ENCODE results near the gene ACSM2A.
"Not testable (repeated sequence)": the region's sequence is repeated elsewhere in the genome, so short reads cannot be mapped to it uniquely, and the experiment has no call there.

Gene ACSM2A

DNA sequence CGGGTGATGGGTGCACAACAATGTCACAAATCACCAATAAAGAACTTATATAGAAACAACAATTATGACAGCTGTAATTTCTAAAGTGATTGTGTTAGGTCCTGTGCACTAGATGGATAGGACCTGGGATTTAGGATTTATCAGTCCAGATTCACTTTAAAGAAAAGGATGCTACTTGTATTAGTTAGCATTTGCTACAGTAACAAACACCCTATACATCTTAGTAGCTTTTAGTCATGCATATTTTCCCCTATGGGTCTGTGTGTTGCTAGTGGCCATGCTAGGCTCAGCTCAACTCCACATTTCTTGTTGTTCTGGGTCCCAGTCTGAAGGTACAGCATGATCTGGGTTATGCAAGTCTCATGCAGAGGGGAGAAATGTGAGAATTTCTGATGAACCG is 7.9 kb downstream of the ACSM2A start:
- DNase-seq (ENCODE audit: low read depth): not testable (repeated sequence)

DNA sequence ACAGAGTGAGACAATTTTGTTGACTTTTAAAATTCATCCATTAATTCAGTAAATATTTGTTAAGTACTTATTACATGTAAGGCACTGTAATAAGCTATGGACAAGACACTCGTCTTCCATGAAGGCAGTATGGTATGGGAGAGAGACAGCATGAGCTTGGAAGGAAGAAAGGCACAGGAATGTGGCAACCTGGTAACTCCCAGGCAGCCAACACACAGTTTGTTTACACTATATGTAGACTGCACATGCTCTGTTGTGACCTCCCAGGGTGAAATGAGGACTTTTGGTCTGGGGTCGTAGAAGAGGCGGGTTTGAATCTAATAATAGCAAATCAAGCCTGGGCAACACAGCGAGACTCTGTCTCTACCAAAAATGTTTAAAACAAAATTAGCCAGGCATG is 9.0 kb downstream of the ACSM2A start:
- not testable (repeated sequence) for DNase-seq (ENCODE audit: low read depth)

DNA sequence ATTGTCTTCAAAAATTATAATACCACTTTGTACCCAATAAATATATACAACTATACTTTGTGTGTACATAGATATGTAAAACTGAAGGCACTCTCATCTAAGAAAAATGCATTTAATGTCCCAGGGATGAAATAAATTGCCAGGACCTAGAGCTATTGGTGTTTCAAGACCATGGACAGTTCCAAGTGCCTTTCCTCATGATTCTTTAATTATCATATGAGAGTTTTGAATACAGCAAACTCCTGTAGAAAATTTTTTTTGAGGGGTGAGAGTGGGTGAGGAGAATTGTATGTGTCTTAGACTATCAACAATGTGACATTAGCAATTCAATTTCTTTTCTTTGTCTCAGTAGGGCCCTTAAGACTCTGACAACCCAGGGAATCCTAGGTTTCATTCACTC is 17.6 kb downstream of the ACSM2A start:
- not testable (repeated sequence) for DNase-seq (ENCODE audit: low read depth)

DNA sequence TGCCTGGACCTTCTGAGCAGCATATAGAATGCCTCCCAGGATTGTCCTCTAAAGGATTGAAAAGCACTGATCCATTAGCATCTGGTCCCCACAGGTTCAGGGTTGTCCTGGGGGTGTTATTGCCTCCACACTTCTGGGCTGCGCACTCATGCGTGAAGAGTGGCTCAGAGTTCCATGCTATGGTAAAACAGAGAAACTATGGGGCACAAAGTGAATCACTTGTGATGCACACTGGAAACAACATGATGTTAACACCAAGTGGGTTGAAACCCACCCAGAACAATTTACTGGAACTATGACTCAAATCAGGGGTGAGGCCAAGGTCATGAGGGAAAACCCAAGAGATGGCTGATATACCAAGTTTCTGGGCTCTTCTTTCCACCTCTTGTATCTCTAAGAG is 18.6 kb downstream of the ACSM2A start:
- not testable (repeated sequence) for DNase-seq (ENCODE audit: low read depth)

DNA sequence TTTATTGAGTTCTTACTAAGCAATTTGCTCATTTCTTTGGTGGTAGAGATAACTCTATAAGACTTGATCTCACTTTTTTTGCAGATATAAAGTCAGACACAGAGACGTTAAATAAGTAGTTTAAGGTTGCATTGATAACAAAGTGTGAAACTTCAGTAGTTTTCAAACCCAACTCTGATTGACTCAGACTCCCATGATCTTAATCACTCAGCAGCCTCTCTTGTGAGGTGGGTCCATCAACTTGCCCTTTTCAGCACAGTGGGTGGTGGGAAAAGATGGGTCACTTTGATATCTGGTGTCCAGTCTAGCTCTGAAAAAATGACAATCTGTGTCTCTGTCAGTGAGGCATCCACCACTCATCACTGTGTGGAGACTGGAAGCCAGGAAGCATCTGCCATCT is 19.4 kb downstream of the ACSM2A start:
- DNase-seq (ENCODE audit: low read depth): not testable (repeated sequence)

DNA sequence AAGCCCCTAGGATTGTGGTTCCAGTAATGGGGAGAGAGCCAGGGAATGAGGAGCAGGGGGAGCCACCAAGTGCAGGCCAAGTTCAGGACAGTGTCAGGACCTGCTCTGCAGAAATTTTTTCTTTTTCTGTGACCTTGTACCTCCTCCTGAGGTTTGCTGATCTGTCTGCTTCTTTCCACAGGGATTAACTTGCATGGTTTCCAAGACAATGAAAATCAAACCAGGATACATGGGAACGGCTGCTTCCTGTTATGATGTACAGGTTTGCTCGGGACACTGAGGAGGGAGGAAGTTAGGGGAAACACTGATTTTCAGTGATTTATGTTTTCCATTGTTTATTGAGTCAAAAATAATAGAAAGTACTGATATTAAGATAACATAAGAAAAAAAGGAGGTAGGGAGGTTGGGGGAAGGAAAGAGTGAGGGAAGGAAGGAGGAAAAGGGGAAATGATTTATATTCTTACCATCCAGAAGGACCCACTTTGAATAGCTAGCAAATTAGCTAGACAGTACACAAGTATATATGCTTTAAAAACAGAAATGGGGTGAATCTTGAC is 25.9 kb downstream of the ACSM2A start:
- not testable (repeated sequence) for DNase-seq (ENCODE audit: low read depth)

DNA sequence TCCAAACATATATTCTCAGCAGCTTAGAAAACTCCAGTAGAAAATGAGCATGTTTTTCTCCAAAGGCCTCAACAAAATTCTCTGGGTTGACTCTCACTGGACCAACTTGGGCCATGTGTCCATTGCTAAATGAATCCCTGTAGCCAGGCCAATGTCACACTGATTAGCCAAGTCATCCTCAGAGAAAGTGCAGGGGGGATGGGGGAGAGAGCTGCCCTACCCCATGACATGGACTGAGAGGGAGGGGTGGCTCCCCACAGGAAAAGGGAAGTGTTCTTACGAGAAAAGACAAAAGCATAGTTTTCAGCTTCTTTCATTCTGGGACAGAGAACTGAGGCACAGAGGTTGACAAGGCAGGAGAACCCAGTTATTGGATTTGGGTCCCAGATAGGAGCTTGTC is 32.7 kb downstream of the ACSM2A start:
- DNase-seq (ENCODE audit: low read depth): not testable (repeated sequence)

DNA sequence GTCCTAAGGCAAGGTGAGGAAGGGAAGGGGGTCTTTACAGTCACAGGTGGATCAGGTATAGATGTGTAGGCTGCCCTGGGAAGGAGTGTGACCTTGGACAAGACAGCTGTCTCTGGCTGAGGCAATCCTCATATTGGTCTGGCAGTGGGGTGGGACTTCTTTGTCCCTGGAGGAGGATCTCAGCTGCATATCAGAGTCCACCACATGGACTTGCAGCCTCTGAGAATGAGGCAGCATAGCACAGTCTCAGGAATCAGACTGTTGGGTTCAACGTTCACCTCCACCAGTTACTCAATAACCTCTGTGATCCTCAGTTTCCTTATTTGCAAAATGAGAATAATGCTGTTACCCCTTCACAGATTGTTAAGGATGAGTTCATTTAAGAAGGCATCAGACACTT is 33.4 kb downstream of the ACSM2A start:
- no peak for DNase-seq (ENCODE audit: low read depth)

DNA sequence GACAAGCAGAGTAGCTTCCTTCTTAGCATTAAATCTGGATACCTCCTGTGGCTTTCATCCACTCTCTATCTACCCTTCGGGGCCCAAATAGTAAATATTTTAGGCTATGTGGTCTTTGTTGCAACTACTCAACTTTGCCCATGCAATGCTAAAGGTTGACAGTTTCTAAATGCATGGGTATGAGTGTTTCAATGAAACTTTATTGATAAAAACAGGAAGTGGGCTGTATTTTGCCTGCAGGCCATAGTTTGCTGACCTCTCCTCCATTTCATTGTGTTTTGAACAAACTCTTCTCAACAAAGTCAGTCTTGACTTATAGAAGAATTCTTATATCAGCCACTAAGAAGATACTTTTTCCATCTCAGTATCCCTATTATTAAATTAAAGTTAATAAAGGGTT is 34.1 kb downstream of the ACSM2A start:
- no peak for DNase-seq (ENCODE audit: low read depth)

DNA sequence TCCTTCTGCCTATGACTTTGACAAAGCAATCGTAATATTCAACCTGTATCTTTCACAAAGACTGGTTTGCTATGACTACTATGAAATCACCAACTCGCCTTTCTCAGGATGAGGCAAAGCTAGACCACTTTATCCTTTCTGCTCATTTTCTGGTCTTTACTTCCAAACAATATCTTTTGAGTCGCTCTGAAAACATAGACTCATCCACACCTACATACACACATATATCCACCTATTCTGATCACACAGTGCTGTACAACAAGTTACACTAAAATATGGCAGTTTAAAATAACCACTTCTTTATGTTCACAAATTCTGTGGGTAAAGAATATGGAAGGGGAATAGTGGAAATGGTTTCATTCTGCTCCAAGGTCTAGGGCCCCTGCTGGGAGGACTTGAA is 39.7 kb downstream of the ACSM2A start:
- not testable (repeated sequence) for DNase-seq (ENCODE audit: low read depth)

DNA sequence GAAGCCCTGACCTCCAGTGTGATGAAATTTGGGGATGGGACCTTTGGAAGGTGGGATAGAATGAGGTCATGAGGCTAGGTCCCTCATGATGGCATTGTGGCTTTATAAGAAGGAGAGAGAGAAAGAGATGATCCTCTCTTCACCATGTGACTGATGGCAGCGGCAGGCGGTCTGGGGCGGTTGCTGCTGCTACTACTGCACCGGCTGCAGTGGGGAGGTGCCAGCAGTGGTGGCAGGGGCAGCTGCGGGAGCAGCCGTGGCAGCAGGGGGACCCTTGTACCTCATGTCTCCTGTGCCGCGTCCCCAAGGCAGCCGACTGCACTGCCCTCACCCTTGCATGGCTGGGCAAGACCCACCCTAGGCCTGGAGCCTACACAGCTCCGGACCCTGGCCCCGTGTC is 40.1 kb downstream of the ACSM2A start:
- not testable (repeated sequence) for DNase-seq (ENCODE audit: low read depth)

DNA sequence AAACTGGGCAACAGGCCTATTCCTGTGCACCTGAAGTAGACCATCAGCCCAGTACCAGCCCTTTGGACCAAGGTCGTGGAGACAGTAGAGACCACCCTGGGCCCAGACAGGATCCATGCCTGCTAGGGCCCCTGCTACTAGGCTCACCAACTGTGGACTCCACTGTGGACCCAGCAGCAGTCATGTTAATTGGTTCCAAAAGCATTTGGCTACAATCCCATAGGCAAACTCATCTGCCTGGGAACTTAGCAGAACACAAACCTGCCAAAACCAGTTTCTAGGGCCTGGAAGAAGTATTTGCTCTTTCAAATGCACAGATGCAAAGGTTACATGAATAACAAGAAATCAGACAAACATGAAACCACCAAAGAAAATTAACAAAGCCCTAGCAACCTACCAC is 53.1 kb downstream of the ACSM2A start:
- no peak for DNase-seq (ENCODE audit: low read depth)

DNA sequence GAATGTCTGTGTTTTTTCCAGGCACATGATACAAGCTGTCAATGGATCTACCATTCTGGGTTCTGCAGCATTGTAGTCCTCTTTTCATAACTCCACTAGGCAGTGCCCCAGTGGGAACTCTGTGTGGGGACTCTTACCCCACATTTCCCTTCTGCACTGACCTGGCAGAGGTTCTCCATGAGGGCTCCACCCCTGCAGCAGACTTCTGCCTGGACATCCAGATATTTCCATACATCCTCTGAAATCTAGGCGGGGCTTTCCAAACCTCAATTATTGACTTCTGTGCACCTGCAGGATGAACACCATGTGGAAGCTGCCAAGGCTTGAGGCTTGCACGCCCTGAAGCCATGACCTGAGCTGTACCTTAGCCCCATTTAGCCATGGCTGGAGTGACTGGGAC is 56.0 kb downstream of the ACSM2A start:
- no peak for DNase-seq (ENCODE audit: low read depth)

DNA sequence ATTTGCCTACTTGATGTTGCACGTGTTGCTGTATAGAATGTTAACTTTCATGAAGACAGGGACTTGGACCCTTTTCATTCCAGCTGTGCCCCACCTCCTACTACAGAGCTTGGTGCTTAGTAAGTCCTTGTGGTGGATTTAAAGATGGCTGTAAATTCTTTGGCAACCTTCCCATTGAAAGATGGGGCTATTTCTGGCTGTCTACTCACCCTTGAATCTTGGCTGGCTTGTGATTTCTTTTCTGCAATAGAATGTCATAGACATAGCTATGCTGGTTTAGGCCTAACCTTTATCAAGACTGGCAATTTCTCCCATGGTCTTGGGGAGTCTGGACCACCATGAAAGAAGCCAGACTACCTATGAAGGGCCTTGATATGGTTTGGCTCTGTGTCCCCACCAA is 59.0 kb downstream of the ACSM2A start:
- DNase-seq (ENCODE audit: low read depth): no peak

DNA sequence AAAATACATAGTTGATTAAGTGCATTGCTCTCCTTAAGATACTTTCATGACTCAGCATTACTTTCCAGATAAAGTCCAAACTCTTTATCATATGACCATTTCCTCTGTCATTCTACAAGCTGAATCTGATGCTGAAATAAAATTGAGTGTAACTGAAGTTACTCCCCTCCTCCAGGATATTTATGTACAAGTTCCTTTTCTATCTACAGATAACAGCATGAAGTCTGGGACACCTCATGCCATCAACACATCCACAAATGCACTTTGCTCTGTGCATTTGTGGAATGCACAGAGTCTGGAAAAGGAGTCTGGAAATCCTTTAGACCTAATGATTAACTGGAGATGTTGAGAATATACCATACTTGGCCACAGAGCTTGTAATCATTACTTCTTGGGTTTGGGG is 64.4 kb downstream of the ACSM2A start:
- no peak for DNase-seq (ENCODE audit: low read depth)

DNA sequence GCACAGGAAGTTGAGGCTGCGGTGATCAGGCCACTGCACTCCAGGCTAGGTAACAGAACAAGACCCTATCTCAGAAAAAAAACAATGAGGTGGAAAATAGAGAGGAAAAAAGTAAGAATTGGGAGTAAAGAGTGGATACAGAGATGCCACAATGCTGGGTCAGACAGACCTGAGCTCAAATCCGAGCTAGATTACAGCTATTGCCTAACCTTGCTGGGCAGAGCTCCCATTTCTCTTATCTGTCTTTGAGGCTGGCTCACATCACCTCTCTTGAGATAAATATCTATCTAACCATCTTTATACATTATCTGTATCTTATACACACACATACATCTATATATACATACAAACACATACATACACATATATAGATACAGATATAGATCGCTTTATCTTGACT is 65.8 kb downstream of the ACSM2A start:
- no peak for DNase-seq (ENCODE audit: low read depth)

DNA sequence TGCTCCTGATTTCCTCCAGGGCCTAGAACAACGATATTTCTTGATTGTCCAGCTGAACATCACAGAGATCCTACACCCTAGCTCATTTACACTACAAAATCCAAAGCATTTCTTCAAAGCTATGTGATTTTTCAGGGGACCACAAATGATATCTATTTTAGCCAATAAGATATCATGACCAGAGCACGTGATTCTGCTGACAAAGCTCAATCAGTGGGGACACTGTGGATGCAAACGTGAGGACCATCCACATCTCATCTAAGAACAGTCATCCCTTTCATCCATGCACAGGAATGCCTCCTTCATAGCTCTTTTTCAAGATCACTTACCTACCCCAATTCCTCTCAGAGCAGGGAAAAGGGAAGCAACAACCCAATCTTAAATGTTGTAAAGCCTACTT is 67.9 kb downstream of the ACSM2A start:
- no peak for DNase-seq (ENCODE audit: low read depth)

DNA sequence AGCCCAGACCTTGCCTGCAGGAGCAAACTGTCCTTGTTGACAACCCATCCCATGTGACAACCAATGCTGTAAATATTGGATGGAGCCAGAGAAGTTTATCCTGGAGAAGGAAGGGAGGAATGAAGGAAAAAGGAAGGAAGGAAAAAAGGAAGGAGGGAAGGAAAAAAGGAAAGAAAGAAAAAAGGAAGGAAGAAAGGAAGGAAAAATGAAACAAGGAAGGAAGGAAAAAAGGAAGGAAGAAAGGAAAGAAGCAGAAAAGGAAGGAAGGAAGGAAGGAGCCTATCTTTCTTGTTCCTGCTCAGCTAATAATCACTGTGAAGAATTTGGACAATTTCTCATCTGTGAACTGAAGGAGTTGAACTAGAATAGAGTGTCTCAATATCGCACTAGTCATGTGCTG is 68.8 kb downstream of the ACSM2A start:
- no peak for DNase-seq (ENCODE audit: low read depth)

DNA sequence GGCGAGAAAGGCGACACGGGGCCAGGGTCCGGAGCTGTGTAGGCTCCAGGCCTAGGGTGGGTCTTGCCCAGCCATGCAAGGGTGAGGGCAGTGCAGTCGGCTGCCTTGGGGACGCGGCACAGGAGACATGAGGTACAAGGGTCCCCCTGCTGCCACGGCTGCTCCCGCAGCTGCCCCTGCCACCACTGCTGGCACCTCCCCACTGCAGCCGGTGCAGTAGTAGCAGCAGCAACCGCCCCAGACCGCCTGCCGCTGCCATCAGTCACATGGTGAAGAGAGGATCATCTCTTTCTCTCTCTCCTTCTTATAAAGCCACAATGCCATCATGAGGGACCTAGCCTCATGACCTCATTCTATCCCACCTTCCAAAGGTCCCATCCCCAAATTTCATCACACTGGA is 80.5 kb downstream of the ACSM2A start:
- not testable (repeated sequence) for DNase-seq (ENCODE audit: low read depth)

DNA sequence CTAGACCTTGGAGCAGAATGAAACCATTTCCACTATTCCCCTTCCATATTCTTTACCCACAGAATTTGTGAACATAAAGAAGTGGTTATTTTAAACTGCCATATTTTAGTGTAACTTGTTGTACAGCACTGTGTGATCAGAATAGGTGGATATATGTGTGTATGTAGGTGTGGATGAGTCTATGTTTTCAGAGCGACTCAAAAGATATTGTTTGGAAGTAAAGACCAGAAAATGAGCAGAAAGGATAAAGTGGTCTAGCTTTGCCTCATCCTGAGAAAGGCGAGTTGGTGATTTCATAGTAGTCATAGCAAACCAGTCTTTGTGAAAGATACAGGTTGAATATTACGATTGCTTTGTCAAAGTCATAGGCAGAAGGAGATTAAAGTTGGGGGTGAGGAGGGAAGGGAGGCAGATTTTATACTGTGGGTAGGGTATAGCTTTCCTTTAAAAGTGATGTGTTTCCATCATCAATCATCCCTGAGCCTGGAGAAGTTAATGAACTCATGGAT is 81.0 kb downstream of the ACSM2A start:
- not testable (repeated sequence) for DNase-seq (ENCODE audit: low read depth)

DNA sequence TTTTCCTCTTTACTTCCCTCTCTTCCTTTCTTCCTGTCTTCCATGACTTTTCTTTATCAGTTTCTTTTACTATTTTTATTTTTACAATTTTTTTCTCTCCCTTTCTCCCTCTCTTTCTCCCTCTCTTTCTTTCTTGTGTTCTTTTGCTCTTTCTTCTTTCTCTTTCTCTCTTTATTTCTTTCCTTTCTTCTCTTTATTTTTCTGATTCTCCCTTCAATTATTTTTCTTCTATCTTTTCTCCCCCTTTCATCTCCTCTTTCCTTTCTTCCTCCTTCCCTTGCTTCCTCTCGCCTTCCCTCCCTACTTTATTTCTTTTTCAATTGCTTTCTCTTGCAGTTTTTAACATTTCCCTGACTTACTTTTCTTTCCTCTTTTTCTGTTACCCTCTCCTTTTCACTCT is 85.3 kb downstream of the ACSM2A start:
- not testable (repeated sequence) for DNase-seq (ENCODE audit: low read depth)
